HepG2 (cell line): ENCODE data around the gene ZBTB17.

ENCODE experiments used
- HINFP ChIP-seq: sonication (generic); formaldehyde crosslinking; IDR thresholded peaks from 2 replicates; pipeline ENCODE4 v1.4.0; 2020; ENCODE audit warnings: low read depth, mild to moderate bottlenecking, missing genetic modification reagents
- ZNF766 ChIP-seq: sonication (generic); formaldehyde crosslinking; IDR thresholded peaks from 2 replicates; pipeline ENCODE4 v1.5.0; 2020; ENCODE audit warnings: missing genetic modification reagents, borderline replicate concordance

GRCh38 chr1:15988856-15989736, 13.2 kb upstream of the ZBTB17 start:
- no peak for TF ChIP-seq HINFP (CRISPR knock-in tag)
- no peak for TF ChIP-seq ZNF766 (CRISPR knock-in tag)
